Right lobe of liver (tissue), 6 donors: Measurements from ENCODE around the gene CACNA1F. TPM values are rescaled to one million over a fixed set of nuclear protein-coding genes. Genes with fewer than 3 reads are reported as not detected.

ENCODE experiments used
- ATAC-seq, 4 donors: fragments of 200-7000 bp; cut with Tn5 transposase; one replicate each; pipeline ENCODE4 v1.9.1; 2020; ENCODE audit warnings: mild to moderate bottlenecking in 4 of 4, moderate library complexity in 4 of 4
- DNase-seq, 3 donors: peaks; one replicate each; pipeline ENCODE4 v3.0.0-alpha.2; 2020
- H3K27ac ChIP-seq, 3 donors: fragments of 200-600 bp; one replicate each; pipeline ENCODE4 v1.8.0; 2022
- H3K27me3 ChIP-seq, 2 donors: fragments of 200-600 bp; one replicate each; pipeline ENCODE4 v1.8.0; 2022
- H3K36me3 ChIP-seq, 4 donors: fragments of 200-600 bp; sonication (generic) in 1 of 4; one replicate each; pipeline versions ENCODE4 v1.5.1 to v1.8.0; 2017 to 2022; ENCODE audit warnings: control low read depth in 1 of 4
- H3K4me1 ChIP-seq, 4 donors: fragments of 200-600 bp; sonication (generic) in 1 of 4; one replicate each; pipeline versions ENCODE4 v1.5.1 to v1.8.0; 2017 to 2022; ENCODE audit warnings: control low read depth in 1 of 4
- H3K4me3 ChIP-seq, 3 donors: fragments of 200-600 bp; one replicate each; pipeline ENCODE4 v1.8.0; 2022
- H3K9me3 ChIP-seq, 4 donors: fragments of 200-600 bp; sonication (generic) in 1 of 4; one replicate each; pipeline versions ENCODE4 v1.5.1 to v1.8.0; 2017 to 2022; ENCODE audit warnings: control low read depth in 1 of 4
- POLR2A ChIP-seq: fragments of 450-650 bp; IDR thresholded peaks from one replicate; pipeline ENCODE4 v1.6.1; 2017; ENCODE audit warnings: antibody characterized with exemption, mild to moderate bottlenecking
- WGBS: methylation state at CpG from one replicate; pipeline ENCODE4 v1.1.6; 2018; ENCODE audit warnings: low coverage, low lambda C conversion rate; ENCODE audit not compliant: insufficient coverage; ENCODE audit errors: missing lambda C conversion rate; 5-methylcytosine and 5-hydroxymethylcytosine counted together
- intact Hi-C, 2 donors: fragments of 100-400 bp; cut with DNase I; formaldehyde crosslinking; loops; one replicate each; pipeline versions ENCODE4 v1.11.2 to v1.14.1; 2022
- total RNA-seq, 6 experiments: library from RNA; depleted of rRNA in 2 of 6; stranded (reverse); fragments of >200 nt in 2 of 6; fragmentation: NEBNext Ultra II Directional in 3 of 6; extraction: Animal tissue kit (Norgen Biotek cat#: 25700) in 3 of 6; gene quantifications; one replicate each; pipeline versions ENCODE4 v1.1.0 to v1.2.4, GENCODE V29; 2016 to 2023
- TF ChIP-seq, protein P1 (sequence below), 4 donors: fragments of 200-600 bp in 3 of 4; fragments of 450-650 bp in 1 of 4; IDR thresholded peaks; one replicate each; pipeline versions ENCODE4 v1.5.1 to v1.8.0; 2016 to 2022; ENCODE audit warnings: antibody characterized with exemption in 4 of 4, mild to moderate bottlenecking in 2 of 4
- donor health status: DM: no; HTN: yes; CAD: no.
- donor health status: DM: no; HTN: no; CAD: no.
- donor health status: DM: no; HTN: no; CAD: no.
- donor health status: DM: no; HTN: yes; CAD: no.
- donor health status: DM: no; HTN: yes; CAD: no.

The CACNA1F gene
- total RNA-seq, 6 experiments from 2014 or later: 0.06 TPM; not detected in 5

GRCh38 chrX:49210406-49210805 is 22.7 kb downstream of the CACNA1F start:
- DNase-seq: no peak
- no peaks in the 10 kb centered on the region for H3K27me3 ChIP-seq
- no peak overlapping the region for H3K4me3 ChIP-seq
- TF ChIP-seq, protein P1, sequence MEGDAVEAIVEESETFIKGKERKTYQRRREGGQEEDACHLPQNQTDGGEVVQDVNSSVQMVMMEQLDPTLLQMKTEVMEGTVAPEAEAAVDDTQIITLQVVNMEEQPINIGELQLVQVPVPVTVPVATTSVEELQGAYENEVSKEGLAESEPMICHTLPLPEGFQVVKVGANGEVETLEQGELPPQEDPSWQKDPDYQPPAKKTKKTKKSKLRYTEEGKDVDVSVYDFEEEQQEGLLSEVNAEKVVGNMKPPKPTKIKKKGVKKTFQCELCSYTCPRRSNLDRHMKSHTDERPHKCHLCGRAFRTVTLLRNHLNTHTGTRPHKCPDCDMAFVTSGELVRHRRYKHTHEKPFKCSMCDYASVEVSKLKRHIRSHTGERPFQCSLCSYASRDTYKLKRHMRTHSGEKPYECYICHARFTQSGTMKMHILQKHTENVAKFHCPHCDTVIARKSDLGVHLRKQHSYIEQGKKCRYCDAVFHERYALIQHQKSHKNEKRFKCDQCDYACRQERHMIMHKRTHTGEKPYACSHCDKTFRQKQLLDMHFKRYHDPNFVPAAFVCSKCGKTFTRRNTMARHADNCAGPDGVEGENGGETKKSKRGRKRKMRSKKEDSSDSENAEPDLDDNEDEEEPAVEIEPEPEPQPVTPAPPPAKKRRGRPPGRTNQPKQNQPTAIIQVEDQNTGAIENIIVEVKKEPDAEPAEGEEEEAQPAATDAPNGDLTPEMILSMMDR (IDR thresholded peaks at IDR 0.05): no peak
- TF ChIP-seq POLR2A: no peak
- ATAC-seq: no peak
- no peak overlapping the region for H3K27ac ChIP-seq
- 49% methylated on average over 4 of the region's 8 CpGs for WGBS
- no peaks in the 10 kb centered on the region for H3K36me3 ChIP-seq
- H3K9me3 ChIP-seq: no peaks in the 10 kb centered on the region
- intact Hi-C loops: no loop called here
- no peaks in the 10 kb centered on the region for H3K4me1 ChIP-seq

DNA sequence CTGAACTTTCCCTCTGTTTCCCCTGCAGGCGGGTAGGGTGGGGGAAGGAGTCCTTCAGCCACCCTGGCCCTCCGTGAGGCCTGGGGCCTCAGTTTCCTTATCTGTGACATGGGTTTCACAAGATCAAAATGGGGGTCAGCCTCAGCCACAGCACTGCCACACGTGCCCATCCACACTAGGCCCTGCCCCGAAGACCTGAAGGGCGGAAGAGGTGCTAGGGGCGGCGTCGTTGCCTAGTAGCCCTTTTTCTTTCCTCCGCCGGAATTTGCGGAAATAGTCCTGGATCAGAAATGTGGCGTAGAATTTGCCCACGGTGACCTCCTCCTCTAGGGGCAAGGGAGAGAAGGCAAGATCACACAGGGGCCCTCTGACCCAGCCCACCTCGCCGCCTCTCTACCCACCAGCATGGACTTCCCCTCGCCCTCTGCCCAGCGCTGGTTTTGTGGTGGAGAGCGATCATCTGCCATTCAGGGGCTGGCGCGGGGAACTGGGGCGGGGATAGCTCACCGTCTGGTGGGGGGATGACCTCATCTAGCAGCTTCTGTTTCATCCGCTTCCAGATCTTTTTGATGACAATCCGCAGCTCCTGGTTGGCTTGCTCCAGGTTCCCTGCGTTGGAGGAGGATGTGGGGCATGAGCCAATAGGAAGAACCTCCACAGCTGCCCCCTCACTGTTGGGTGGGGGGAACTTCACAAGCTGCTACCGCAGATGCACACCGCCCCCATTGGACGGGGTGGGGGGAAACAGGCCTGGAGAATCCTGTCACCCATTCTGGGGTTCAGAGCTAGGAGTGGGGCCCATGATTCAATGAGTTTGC is 23.5 kb downstream of the CACNA1F start:
- Histone ChIP-seq H3K36me3 (no peaks in the 10 kb centered on the region), H3K27ac (no peak overlapping the region), H3K9me3 (no peaks in the 10 kb centered on the region), H3K4me3 (no peak overlapping the region), H3K4me1 (no peaks in the 10 kb centered on the region), H3K27me3 (no peaks in the 10 kb centered on the region)
- WGBS: 0% methylated on average over 1 of the region's 28 CpGs
- ATAC-seq: no peak
- TF ChIP-seq, protein P1 (IDR thresholded peaks at IDR 0.05): no peak
- no peak for TF ChIP-seq POLR2A
- DNase-seq: no peak
- intact Hi-C loops: no loop called here

DNA sequence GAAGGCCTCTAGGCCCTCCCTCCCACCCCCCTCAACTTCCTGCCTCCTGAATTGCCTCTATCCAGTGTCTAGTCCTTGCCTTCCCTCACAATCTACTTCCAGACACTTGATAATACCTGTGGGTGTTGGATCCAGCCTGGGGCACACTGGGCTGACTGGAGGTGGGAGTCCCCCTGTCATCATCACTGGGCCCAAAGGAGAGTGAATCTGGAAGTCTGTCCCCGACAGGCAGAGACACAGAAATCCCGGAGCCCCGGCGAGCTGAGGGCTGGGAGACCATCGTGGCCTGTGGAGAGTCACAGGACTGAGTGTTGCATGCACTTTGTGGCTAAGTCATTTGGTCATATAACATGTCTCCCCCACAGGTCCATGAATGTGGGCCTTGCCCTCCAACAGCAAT is 24.7 kb downstream of the CACNA1F start:
- Histone ChIP-seq H3K27me3 (no peaks in the 10 kb centered on the region), H3K36me3 (no peaks in the 10 kb centered on the region), H3K4me1 (no peaks in the 10 kb centered on the region), H3K4me3 (no peak overlapping the region), H3K27ac (no peak overlapping the region), H3K9me3 (no peaks in the 10 kb centered on the region)
- TF ChIP-seq, protein P1 (IDR thresholded peaks at IDR 0.05): no peak
- TF ChIP-seq POLR2A: no peak
- DNase-seq (no peak), ATAC-seq (no peak)
- intact Hi-C loops: no loop called here
- 80% methylated on average over 5 of the region's 5 CpGs for WGBS

- H3K4me3 ChIP-seq: no peak overlapping the region
- no peak for DNase-seq
- no peak for TF ChIP-seq POLR2A
- TF ChIP-seq, protein P1 (IDR thresholded peaks at IDR 0.05): no peak
- H3K27ac ChIP-seq: no peak overlapping the region
- no peak for ATAC-seq
- no peaks in the 10 kb centered on the region for H3K36me3 ChIP-seq
- H3K9me3 ChIP-seq: no peaks in the 10 kb centered on the region
- H3K27me3 ChIP-seq: no peaks in the 10 kb centered on the region
- intact Hi-C loops: no loop called here
- H3K4me1 ChIP-seq: no peaks in the 10 kb centered on the region
- 40% methylated on average over 2 of the region's 8 CpGs for WGBS
Measured at GRCh38 chrX:49206543-49206942, 26.6 kb downstream of the CACNA1F start.
